GM19239 (cell line): ENCODE measurements around the gene OSTF1.

Experiments
- DNase-seq: peaks from one replicate; pipeline ENCODE4 v3.0.0; 2011; ENCODE audit warnings: low spot score; ENCODE audit not compliant: insufficient read length
- FAIRE-seq: peaks from 2 replicates; lab custom pipeline; 2011; peaks lifted over from hg19 to GRCh38; lab: Jason Lieb, UNC

The OSTF1 gene

GRCh38 chr9:75083188-75083970 is 4.9 kb upstream of the OSTF1 start:
- FAIRE-seq = no peak
- no peak for DNase-seq

GRCh38 chr9:75084081-75084672 is 4.1 kb upstream of the OSTF1 start:
- DNase-seq = no peak
- FAIRE-seq = no peak

GRCh38 chr9:75085640-75086039 is 2.7 kb upstream of the OSTF1 start:
- FAIRE-seq (no peak), DNase-seq (no peak)

- FAIRE-seq (peak; percentile 39), DNase-seq (no peak)
Observed at GRCh38 chr9:75086541-75087288, 1.6 kb upstream of the OSTF1 start.

- DNase-seq (no peak), FAIRE-seq (peak; percentile 68)
Observed at GRCh38 chr9:75087289-75087823, 958 bp upstream of the OSTF1 start.

GRCh38 chr9:75088646-75089372 is 495 bp downstream of the OSTF1 start:
- peak; percentile 72 for FAIRE-seq
- peak; percentile 38 for DNase-seq

GRCh38 chr9:75089373-75089766 is 1.1 kb downstream of the OSTF1 start:
- no peak for DNase-seq
- no peak for FAIRE-seq

GRCh38 chr9:75090579-75090978 is 2.3 kb downstream of the OSTF1 start:
- DNase-seq (no peak), FAIRE-seq (no peak)

GRCh38 chr9:75092766-75093165 is 4.5 kb downstream of the OSTF1 start:
- no peak for DNase-seq

GRCh38 chr9:75096796-75097195 is 8.5 kb downstream of the OSTF1 start:
- DNase-seq = no peak
- FAIRE-seq = no peak

More at GRCh38 chr9:75092766-75093165, 4.5 kb downstream of the OSTF1 start:
- no peak for FAIRE-seq

- DNase-seq = no peak
- no peak for FAIRE-seq
Observed at GRCh38 chr9:75101004-75101588, 12.8 kb downstream of the OSTF1 start.

GRCh38 chr9:75102177-75102790 is 14.0 kb downstream of the OSTF1 start:
- FAIRE-seq = no peak
- no peak for DNase-seq

GRCh38 chr9:75104607-75105006 is 16.3 kb downstream of the OSTF1 start:
- FAIRE-seq (no peak), DNase-seq (no peak)

- DNase-seq (no peak), FAIRE-seq (no peak)
Observed at GRCh38 chr9:75105019-75105540, 16.8 kb downstream of the OSTF1 start.

GRCh38 chr9:75105841-75106240 is 17.5 kb downstream of the OSTF1 start:
- DNase-seq = no peak
- FAIRE-seq = no peak

GRCh38 chr9:75106857-75107256 is 18.5 kb downstream of the OSTF1 start:
- FAIRE-seq (no peak), DNase-seq (no peak)

- DNase-seq (no peak), FAIRE-seq (no peak)
Observed at GRCh38 chr9:75108571-75108970, 20.3 kb downstream of the OSTF1 start.

GRCh38 chr9:75109210-75109839 is 21.0 kb downstream of the OSTF1 start:
- DNase-seq (no peak), FAIRE-seq (no peak)
